Measurements from ENCODE around the gene COL9A1.

Gene COL9A1

DNA sequence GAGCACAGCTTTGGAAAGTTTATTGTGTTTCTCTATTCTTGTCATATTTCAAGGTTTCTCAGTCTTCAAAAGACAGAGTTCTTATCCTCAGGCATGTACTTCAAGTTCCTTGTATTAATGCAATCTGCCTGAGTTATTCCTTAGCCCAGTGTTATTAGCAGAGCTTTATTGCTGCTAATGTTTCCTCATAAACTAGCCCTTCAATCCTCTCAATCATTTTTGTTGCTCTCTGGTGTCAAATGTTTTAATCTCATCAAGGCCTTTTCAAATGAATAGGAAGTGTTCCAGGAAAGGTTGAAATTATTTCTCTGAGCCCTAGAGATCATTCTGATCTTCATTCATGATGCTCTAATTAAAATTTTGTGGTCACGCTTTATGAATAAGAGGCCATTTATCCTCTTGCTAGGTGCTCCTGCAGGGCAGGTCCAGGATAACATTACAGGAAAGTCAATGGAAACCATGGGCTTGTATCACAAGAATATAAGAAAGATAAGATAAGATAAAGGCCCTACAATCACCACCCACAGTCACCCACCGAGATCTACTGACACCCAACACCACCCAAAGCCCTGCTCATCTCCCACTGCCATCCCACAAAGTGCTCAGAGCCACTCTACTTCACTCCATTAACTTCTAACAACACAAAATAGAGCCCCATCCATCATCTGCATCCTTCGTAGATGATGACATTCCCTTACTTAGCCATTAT lies 125.9 kb downstream of the COL9A1 start:
- in situ Hi-C loops (cut with MboI; ENCODE audit: low sequenced_read_pairs): no loop called here

DNA sequence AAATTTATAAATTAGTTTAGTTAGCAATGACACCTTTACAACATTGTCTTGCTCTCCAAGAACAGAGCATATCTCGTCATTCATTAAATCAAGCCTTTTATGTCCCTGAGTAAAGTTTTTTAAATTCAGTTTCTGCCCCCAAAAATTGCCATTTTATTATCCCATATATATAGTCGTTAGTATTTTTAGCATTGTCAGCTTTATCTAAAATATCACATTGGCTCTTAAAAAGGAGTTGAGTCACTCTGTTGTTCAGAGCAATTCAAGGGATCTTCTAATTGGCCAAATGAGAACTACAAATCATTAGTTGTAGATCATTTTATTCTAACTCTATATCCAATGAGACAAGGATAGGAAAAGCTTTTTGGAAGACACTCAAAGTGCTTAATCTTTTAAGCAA lies 127.1 kb downstream of the COL9A1 start:
- in situ Hi-C loops (cut with MboI; ENCODE audit: low sequenced_read_pairs): no loop called here

GRCh38 chr6:70172252-70172651 lies 130.6 kb downstream of the COL9A1 start:
- in situ Hi-C loops (cut with MboI; ENCODE audit: low sequenced_read_pairs): no loop called here

DNA sequence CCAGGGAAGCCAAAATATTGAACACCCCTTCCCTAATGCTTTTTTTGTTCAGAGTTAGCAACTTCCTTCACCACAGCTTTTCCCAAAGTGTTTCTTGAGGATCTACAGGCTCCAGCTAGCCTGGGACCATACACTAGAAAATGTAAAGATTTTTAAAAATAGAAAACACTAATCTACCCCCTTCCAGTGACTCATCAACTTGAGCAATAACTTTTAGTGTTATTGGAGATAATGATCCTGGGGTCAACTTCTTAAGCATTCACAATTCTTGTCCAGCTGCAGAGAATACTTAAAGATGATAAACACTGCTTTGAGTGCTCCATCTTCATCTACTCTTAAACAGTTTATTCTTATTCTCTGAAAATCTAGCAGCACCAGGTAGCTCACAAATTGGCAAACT lies 131.6 kb downstream of the COL9A1 start:
- in situ Hi-C loops (cut with MboI; ENCODE audit: low sequenced_read_pairs): no loop called here

DNA sequence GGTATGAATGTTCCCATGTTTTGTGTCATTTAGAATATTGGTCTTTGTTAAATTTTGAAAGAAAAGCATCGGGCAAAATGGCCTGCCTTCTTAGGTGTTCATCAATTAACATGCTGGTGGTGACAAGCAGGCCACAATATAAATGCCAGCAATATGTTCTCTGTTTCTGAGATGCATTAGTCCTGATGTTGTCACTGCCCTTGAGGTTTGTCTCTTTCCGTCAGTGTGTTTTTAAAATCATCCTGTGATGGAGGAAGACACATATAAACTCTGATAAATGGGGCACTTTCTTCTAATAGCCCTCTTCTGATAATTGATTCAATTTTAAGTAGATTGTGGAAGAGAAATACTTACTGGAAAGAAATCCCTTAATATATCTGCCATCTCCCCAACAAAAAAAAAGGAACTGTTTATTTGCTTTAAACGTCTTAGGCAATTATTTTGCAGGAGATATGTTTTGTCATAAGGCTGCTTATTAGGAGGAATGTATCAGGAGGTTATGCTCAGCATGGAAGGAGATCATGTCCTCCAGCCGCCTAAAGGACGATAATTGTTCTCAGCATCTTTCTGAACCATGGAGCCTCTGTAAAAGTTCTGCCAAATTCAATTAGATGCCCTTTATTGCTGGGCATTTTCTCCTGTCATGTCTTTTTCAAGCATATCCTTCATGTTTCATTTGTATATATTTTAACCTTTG lies 134.1 kb downstream of the COL9A1 start:
- in situ Hi-C loops (cut with MboI; ENCODE audit: low sequenced_read_pairs): no loop called here
